PFSK-1 (cell line): ENCODE measurements around the gene COX4I1.

Experiments
- FOXP2 ChIP-seq: optimal IDR thresholded peaks from 2 replicates; pipeline ENCODE3; 2011; ENCODE audit warnings: borderline replicate concordance, control low read depth, inconsistent platforms; ENCODE audit not compliant: insufficient read depth; ENCODE audit errors: extremely low read length, extremely low read depth
- POLR2AphosphoS5 ChIP-seq: IDR thresholded peaks from 2 replicates; pipeline ENCODE4 v1.6.1; 2012; ENCODE audit warnings: low read depth, mild to moderate bottlenecking, control low read depth, low read length, moderate library complexity
- REST ChIP-seq, 2 experiments: IDR thresholded peaks; 2 replicates each; pipeline versions ENCODE4 v1.6.1 to v1.8.0; 2011 to 2012; ENCODE audit warnings: low read depth in 2 of 2, low read length in 2 of 2, control low read depth in 1 of 2, inconsistent platforms in 1 of 2, mild to moderate bottlenecking in 1 of 2, moderate library complexity in 1 of 2; ENCODE audit not compliant: insufficient read depth in 1 of 2
- SIN3A ChIP-seq: IDR thresholded peaks from 2 replicates; pipeline ENCODE4 v1.6.1; 2012; ENCODE audit warnings: mild to moderate bottlenecking, low read length, moderate library complexity, borderline replicate concordance; ENCODE audit not compliant: insufficient read depth
- TAF1 ChIP-seq: IDR thresholded peaks from 2 replicates; pipeline ENCODE4 v1.6.1; 2012; ENCODE audit warnings: low read length, control low read depth, borderline replicate concordance; ENCODE audit not compliant: insufficient read depth

COX4I1 gene

GRCh38 chr16:85849388-85849787, 49.9 kb downstream of the COX4I1 start:
- no peak for TF ChIP-seq SIN3A
- no peak for TF ChIP-seq TAF1
- no peak for TF ChIP-seq REST (IDR thresholded peaks at IDR 0.05; ENCODE audit: insufficient read depth in 1 of 2, low read depth in 2 of 2, low read length in 2 of 2)
- no peak for TF ChIP-seq POLR2AphosphoS5
- no peak for TF ChIP-seq FOXP2

- no peak for TF ChIP-seq REST (IDR thresholded peaks at IDR 0.05; ENCODE audit: insufficient read depth in 1 of 2, low read depth in 2 of 2, low read length in 2 of 2)
- TF ChIP-seq POLR2AphosphoS5, result no peak
- no peak for TF ChIP-seq SIN3A
- TF ChIP-seq FOXP2, result no peak
- no peak for TF ChIP-seq TAF1
Observed at GRCh38 chr16:85850344-85850880, 50.9 kb downstream of the COX4I1 start.

GRCh38 chr16:85851034-85851785, 51.7 kb downstream of the COX4I1 start:
- TF ChIP-seq SIN3A, result no peak
- TF ChIP-seq TAF1, result no peak
- TF ChIP-seq REST (IDR thresholded peaks at IDR 0.05; ENCODE audit: insufficient read depth in 1 of 2, low read depth in 2 of 2, low read length in 2 of 2), result no peak
- no peak for TF ChIP-seq FOXP2
- no peak for TF ChIP-seq POLR2AphosphoS5

- TF ChIP-seq TAF1 (no peak), REST (IDR thresholded peaks at IDR 0.05; ENCODE audit: insufficient read depth in 1 of 2, low read depth in 2 of 2, low read length in 2 of 2) (no peak), POLR2AphosphoS5 (no peak), SIN3A (no peak), FOXP2 (no peak)
Observed at GRCh38 chr16:85853547-85854545, 54.4 kb downstream of the COX4I1 start.
